Endothelial cell of umbilical vein (primary cell): ENCODE results near the gene GHRHR. TPM values are rescaled to one million over a fixed set of nuclear protein-coding genes. Genes with fewer than 3 reads are reported as not detected.

Experiments
- BruUV-seq: library from RNA; stranded (reverse); fragments of 400-500 nt; replicated peaks from 2 replicates; lab custom pipeline; 2021; lab: Mats Ljungman, UMichigan
- CTCF ChIA-PET: fragments of 300-600, 350-600 bp; sonication (Branson Sonifier 250); formaldehyde crosslinking; loops from one replicate; lab custom pipeline; 2021; ENCODE audit warnings: antibody characterized with exemption, inconsistent platforms; lab: Charles Lee
- POLR2A ChIA-PET: fragments of 300-600, 350-600 bp; sonication (Branson Sonifier 250); formaldehyde crosslinking; loops from one replicate; lab custom pipeline; 2021; ENCODE audit warnings: antibody characterized with exemption, inconsistent platforms; lab: Charles Lee
- DNase-seq: peaks from one replicate; pipeline ENCODE4 v3.0.0-alpha.2; 2011; ENCODE audit warnings: low read depth, low spot score
- FAIRE-seq: peaks from 2 replicates; lab custom pipeline; 2011; peaks lifted over from hg19 to GRCh38; lab: Jason Lieb, UNC
- H2AFZ ChIP-seq: 2 replicates; pipeline ENCODE4 v1.6.0; 2012; ENCODE audit warnings: low read depth, low read length, control low read depth, inconsistent platforms
- H3K27ac ChIP-seq: 2 replicates; pipeline ENCODE4 v1.5.1; 2011; ENCODE audit warnings: low read depth, mild to moderate bottlenecking, control low read depth, low read length, moderate library complexity; ENCODE audit not compliant: insufficient read depth
- H3K27me3 ChIP-seq, 2 experiments: 2 replicates each; pipeline versions ENCODE4 v1.6.0 to v1.6.1; 2011; ENCODE audit warnings: low read length in 2 of 2, mixed read lengths in 1 of 2; ENCODE audit not compliant: control insufficient read depth in 2 of 2, insufficient read depth in 2 of 2
- H3K36me3 ChIP-seq, 2 experiments: 2 replicates in 1 of 2; 3 replicates in 1 of 2; pipeline ENCODE4 v1.5.1; 2011; ENCODE audit warnings: low read length in 2 of 2, mild to moderate bottlenecking in 1 of 2, moderate library complexity in 1 of 2; ENCODE audit not compliant: control insufficient read depth in 2 of 2, insufficient read depth in 2 of 2; ENCODE audit errors: extremely low read depth in 1 of 2
- H3K4me1 ChIP-seq: 3 replicates; pipeline ENCODE4 v1.5.1; 2011; ENCODE audit warnings: mild to moderate bottlenecking, low read length; ENCODE audit not compliant: control insufficient read depth, insufficient read depth; ENCODE audit errors: extremely low read depth
- H3K4me2 ChIP-seq: 2 replicates; pipeline ENCODE4 v1.6.1; 2011; ENCODE audit warnings: low read length, control low read depth, mixed read lengths; ENCODE audit not compliant: insufficient read depth
- H3K4me3 ChIP-seq, 3 experiments: fragments of 200-600 bp in 1 of 3; sonication (generic), shearing (Covaris generic) in 1 of 3; replicated peaks in 1 of 3; 2 replicates each; pipeline ENCODE4 v1.5.1; 2011 to 2016; ENCODE audit warnings: control low read depth in 3 of 3, low read length in 3 of 3, mild to moderate bottlenecking in 2 of 3, inconsistent platforms in 1 of 3, low read depth in 1 of 3, moderate library complexity in 1 of 3; ENCODE audit not compliant: insufficient read depth in 1 of 3
- H3K79me2 ChIP-seq: 2 replicates; pipeline ENCODE4 v1.6.0; 2012; ENCODE audit warnings: low read length, inconsistent platforms; ENCODE audit not compliant: control insufficient read depth, insufficient read depth
- H3K9ac ChIP-seq: replicated peaks from 2 replicates; pipeline ENCODE3; 2011; ENCODE audit warnings: low read length, control low read depth; ENCODE audit not compliant: insufficient read depth; ENCODE audit errors: extremely low read depth
- H3K9me1 ChIP-seq: replicated peaks from 3 replicates; pipeline ENCODE4 v1.6.0; 2011; ENCODE audit warnings: mild to moderate bottlenecking, low read length; ENCODE audit not compliant: control insufficient read depth, insufficient read depth; ENCODE audit errors: extremely low read depth
- H3K9me3 ChIP-seq: replicated peaks from 2 replicates; pipeline ENCODE4 v1.5.1; 2012; ENCODE audit warnings: low read length, inconsistent platforms; ENCODE audit not compliant: control insufficient read depth, insufficient read depth
- H4K20me1 ChIP-seq: replicated peaks from 2 replicates; pipeline ENCODE3; 2011; ENCODE audit warnings: mild to moderate bottlenecking, low read length; ENCODE audit not compliant: control insufficient read depth, insufficient read depth; ENCODE audit errors: extremely low read depth
- EZH2 ChIP-seq: IDR thresholded peaks from 2 replicates; pipeline ENCODE4 v1.6.1; 2012; ENCODE audit warnings: borderline replicate concordance, low read depth, mild to moderate bottlenecking, moderate library complexity, low read length, inconsistent platforms; ENCODE audit not compliant: severe bottlenecking
- FOS ChIP-seq: IDR thresholded peaks from 2 replicates; pipeline ENCODE4 v1.6.1; 2011; ENCODE audit warnings: mild to moderate bottlenecking, low read length, moderate library complexity, borderline replicate concordance; ENCODE audit not compliant: insufficient read depth
- GATA2 ChIP-seq: IDR thresholded peaks from 2 replicates; pipeline ENCODE4 v1.7.0; 2011; ENCODE audit warnings: low read depth, mild to moderate bottlenecking, moderate library complexity, mixed read lengths, low read length; ENCODE audit not compliant: insufficient read length, insufficient read depth
- JUN ChIP-seq: IDR thresholded peaks from 2 replicates; pipeline ENCODE4 v1.6.1; 2011; ENCODE audit warnings: borderline replicate concordance, low read depth; ENCODE audit not compliant: insufficient read length, insufficient read depth
- MYC ChIP-seq: IDR thresholded peaks from one replicate; pipeline ENCODE4 v1.6.1; 2011; ENCODE audit warnings: mild to moderate bottlenecking, low read depth, low read length
- POLR2A ChIP-seq: IDR thresholded peaks from 2 replicates; pipeline ENCODE4 v1.6.1; 2012; ENCODE audit warnings: low read depth, mild to moderate bottlenecking, control low read depth, low read length
- POLR2AphosphoS5 ChIP-seq: IDR thresholded peaks from 2 replicates; pipeline ENCODE4 v1.6.1; 2012; ENCODE audit warnings: low read depth, mild to moderate bottlenecking, control low read depth, low read length, moderate library complexity; ENCODE audit not compliant: insufficient read depth
- dilution Hi-C: fragments of 300-500 bp; cut with MboI; formaldehyde crosslinking; loops from one replicate; pipeline ENCODE4 v1.15.0; 2019; ENCODE audit warnings: low sequenced_read_pairs; ENCODE audit not compliant: extremely low pct_ligation_motif_present
- intact Hi-C: fragments of 100-400 bp; cut with micrococcal nuclease; formaldehyde crosslinking; loops from one replicate; pipeline ENCODE4 v1.10.0; 2022
- polyA plus RNA-seq, 4 experiments: library from polyadenylated mRNA; depleted of rRNA in 3 of 4; stranded (reverse) in 3 of 4; unstranded in 1 of 4; fragments of >200 nt; gene quantifications; 2 replicates each; pipeline versions ENCODE4 v1.2.1 to v1.2.3, GENCODE V29; 2011 to 2012; ENCODE audit warnings: missing spikeins in 1 of 4
- total RNA-seq: library from RNA; stranded (reverse); gene quantifications from 2 replicates; pipeline ENCODE4 v1.2.3, GENCODE V29; 2021
- TF ChIP-seq, protein P1 (sequence below): IDR thresholded peaks from 2 replicates; pipeline ENCODE4 v1.6.1; 2011; ENCODE audit not compliant: insufficient read depth, insufficient read length
- TF ChIP-seq, protein P2 (sequence below), 2 donors: IDR thresholded peaks; 1 replicate in 1 of 2; 2 replicates in 1 of 2; pipeline ENCODE4 v1.5.1; 2011; ENCODE audit warnings: low read length in 2 of 2, mild to moderate bottlenecking in 2 of 2, moderate library complexity in 2 of 2, control low read depth in 1 of 2, inconsistent platforms in 1 of 2, low read depth in 1 of 2; ENCODE audit not compliant: insufficient read depth in 1 of 2; ENCODE audit errors: extremely low read depth in 1 of 2

The GHRHR gene
- total and polyA plus RNA-seq, 2 donors (not counting 3 experiments of a cell fraction or from before 2014, with no cell fraction given), result not detected

DNA sequence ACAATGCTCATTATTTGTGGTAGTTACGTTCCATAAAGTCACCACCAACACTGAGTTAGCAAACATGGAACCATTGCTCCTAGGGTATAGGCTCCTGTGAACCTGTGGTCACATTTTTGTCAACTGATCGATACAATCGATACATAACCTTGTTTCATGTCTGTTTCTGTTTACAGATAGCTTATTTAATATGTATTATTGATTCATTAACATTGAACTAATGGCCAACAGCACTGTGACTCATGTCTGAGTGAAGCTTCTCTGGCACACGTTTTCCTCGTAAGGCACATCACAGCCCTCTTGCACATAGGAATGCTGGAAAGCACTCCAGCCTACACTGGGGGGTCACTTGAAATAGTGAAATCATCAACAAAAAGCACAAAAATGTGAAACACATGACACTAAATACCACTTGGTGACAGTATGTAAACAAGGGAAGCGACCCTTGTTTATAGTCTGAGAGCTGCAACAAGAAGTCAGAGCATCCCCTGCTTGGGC is 27.0 kb downstream of the GHRHR start:
- TF ChIP-seq POLR2AphosphoS5, result no peak
- TF ChIP-seq EZH2, result no peak
- no peak for TF ChIP-seq MYC
- no peak for TF ChIP-seq JUN
- TF ChIP-seq POLR2A, result no peak
- TF ChIP-seq, protein P1, sequence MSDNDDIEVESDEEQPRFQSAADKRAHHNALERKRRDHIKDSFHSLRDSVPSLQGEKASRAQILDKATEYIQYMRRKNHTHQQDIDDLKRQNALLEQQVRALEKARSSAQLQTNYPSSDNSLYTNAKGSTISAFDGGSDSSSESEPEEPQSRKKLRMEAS, result no peak
- TF ChIP-seq, protein P2, sequence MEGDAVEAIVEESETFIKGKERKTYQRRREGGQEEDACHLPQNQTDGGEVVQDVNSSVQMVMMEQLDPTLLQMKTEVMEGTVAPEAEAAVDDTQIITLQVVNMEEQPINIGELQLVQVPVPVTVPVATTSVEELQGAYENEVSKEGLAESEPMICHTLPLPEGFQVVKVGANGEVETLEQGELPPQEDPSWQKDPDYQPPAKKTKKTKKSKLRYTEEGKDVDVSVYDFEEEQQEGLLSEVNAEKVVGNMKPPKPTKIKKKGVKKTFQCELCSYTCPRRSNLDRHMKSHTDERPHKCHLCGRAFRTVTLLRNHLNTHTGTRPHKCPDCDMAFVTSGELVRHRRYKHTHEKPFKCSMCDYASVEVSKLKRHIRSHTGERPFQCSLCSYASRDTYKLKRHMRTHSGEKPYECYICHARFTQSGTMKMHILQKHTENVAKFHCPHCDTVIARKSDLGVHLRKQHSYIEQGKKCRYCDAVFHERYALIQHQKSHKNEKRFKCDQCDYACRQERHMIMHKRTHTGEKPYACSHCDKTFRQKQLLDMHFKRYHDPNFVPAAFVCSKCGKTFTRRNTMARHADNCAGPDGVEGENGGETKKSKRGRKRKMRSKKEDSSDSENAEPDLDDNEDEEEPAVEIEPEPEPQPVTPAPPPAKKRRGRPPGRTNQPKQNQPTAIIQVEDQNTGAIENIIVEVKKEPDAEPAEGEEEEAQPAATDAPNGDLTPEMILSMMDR (IDR thresholded peaks at IDR 0.05; ENCODE audit: extremely low read depth in 1 of 2, insufficient read depth in 1 of 2, low read depth in 1 of 2, low read length in 2 of 2), result no peak
- TF ChIP-seq FOS, result no peak
- TF ChIP-seq GATA2, result no peak
- no TSS peak for BruUV-seq
- H4K20me1 ChIP-seq, result no peaks in the 10 kb centered on the region
- DNase-seq (no peak), FAIRE-seq (no peak)
- ChIA-PET POLR2A (no interaction called here), CTCF (interaction anchor here (1.1 to 18.6 kb wide), 3 partner anchors 133 to 144 kb away, joined by 3 to 1079 read pairs (median 5); no protein-coding TSS in a partner anchor)
- no peaks in the 10 kb centered on the region for H3K36me3 ChIP-seq
- peaks cover 8% of the 10 kb centered on the region for H3K4me1 ChIP-seq
- no peak overlapping the region for H3K27ac ChIP-seq
- H3K9me3 ChIP-seq, result no peaks in the 10 kb centered on the region
- no peaks in the 10 kb centered on the region for H3K27me3 ChIP-seq
- H2AFZ ChIP-seq, result no peak overlapping the region
- intact Hi-C loops, result no loop called here
- no peaks in the 10 kb centered on the region for H3K79me2 ChIP-seq
- dilution Hi-C loops, result no loop called here
- no peak overlapping the region for H3K4me2 ChIP-seq
- no peaks in the 10 kb centered on the region for H3K9me1 ChIP-seq
- no peak overlapping the region for H3K4me3 ChIP-seq
- no peak overlapping the region for H3K9ac ChIP-seq
